ENCODE measurements around the gene OBSCN.

Gene OBSCN

DNA sequence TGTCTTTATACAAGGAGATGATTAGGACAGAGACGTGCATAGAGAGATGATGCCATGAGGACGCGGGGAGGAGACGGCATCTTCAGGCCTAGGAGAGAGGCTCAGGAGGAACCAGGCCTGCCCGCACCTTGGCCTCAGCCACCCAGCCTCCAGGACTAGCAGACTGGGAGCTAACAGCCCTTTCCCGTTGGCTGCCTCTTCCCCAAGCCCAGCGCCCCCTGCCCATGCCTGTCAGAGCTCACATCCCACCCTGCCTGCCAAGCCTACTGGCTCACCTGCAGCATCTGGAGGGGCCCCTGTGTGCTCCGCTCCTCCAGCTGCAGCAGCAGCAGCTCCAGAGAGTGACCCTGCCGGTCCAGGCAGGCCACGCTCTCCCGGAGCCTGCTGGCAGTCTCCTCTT is 202.8 kb downstream of the OBSCN start:
- TF ChIP-seq, protein P1, sequence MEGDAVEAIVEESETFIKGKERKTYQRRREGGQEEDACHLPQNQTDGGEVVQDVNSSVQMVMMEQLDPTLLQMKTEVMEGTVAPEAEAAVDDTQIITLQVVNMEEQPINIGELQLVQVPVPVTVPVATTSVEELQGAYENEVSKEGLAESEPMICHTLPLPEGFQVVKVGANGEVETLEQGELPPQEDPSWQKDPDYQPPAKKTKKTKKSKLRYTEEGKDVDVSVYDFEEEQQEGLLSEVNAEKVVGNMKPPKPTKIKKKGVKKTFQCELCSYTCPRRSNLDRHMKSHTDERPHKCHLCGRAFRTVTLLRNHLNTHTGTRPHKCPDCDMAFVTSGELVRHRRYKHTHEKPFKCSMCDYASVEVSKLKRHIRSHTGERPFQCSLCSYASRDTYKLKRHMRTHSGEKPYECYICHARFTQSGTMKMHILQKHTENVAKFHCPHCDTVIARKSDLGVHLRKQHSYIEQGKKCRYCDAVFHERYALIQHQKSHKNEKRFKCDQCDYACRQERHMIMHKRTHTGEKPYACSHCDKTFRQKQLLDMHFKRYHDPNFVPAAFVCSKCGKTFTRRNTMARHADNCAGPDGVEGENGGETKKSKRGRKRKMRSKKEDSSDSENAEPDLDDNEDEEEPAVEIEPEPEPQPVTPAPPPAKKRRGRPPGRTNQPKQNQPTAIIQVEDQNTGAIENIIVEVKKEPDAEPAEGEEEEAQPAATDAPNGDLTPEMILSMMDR (IDR thresholded peaks at IDR 0.05) = no peak

DNA sequence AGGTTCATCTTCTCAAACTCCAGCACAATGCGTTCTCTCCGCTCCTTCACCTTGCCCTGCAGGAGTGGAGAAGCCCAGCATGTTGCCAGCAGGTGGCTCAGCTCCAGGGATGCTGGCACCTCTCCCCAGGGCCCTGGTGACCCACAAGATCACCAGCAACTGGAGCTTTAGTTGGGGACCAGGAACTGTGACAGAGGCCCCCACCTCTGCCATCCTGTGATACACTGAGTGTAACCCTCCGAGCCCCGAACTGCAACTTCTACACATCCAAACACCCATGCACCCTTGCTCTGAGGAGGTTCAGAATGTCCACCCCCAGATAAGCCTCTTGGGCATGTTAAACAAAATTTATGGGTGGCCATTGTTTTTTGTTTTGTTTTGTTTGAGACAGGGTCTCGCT is 203.3 kb downstream of the OBSCN start:
- TF ChIP-seq, protein P1 (IDR thresholded peaks at IDR 0.05) = no peak

DNA sequence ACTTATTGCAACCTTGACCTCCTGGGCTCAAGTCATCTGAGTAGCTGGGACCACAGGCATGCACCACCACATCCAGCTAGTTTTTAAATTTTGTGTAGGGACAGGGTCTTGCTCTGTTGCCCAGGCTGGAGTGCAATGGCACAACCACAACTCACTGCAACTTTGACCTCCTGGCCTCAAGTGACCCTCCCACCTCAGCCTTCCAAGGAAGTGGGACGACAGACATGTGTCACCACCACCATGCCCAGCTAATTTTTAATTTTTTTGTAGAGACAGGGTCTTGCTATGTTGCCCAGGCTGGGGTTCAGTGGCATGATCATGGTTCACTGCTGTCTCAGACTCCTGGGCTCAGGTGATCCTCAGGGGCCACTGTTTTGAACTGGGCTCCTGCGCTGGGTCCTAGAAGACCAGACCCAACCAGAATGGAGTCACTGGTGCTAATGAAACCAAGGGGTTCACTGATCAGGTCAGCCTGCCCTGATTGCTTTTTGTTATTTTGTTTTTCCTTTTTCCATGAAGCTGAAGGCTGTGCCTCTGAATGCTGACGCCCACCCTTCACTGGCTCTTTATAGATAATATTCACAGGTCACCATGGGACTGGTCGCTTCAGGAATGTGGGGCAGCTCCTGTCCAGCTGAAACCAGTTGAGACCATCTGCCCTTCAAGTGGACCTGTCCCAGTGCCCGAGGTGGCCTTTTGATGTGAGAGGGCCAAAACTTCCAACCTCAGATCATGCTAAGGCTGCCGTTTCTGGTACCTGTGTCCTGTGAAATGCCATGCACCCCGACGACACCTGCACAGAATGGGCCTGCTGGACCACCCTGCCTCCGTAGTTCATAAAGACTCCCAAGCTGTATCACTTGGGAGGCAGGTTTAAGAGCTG is 203.9 kb downstream of the OBSCN start:
- TF ChIP-seq, protein P1 (IDR thresholded peaks at IDR 0.05) = no peak

DNA sequence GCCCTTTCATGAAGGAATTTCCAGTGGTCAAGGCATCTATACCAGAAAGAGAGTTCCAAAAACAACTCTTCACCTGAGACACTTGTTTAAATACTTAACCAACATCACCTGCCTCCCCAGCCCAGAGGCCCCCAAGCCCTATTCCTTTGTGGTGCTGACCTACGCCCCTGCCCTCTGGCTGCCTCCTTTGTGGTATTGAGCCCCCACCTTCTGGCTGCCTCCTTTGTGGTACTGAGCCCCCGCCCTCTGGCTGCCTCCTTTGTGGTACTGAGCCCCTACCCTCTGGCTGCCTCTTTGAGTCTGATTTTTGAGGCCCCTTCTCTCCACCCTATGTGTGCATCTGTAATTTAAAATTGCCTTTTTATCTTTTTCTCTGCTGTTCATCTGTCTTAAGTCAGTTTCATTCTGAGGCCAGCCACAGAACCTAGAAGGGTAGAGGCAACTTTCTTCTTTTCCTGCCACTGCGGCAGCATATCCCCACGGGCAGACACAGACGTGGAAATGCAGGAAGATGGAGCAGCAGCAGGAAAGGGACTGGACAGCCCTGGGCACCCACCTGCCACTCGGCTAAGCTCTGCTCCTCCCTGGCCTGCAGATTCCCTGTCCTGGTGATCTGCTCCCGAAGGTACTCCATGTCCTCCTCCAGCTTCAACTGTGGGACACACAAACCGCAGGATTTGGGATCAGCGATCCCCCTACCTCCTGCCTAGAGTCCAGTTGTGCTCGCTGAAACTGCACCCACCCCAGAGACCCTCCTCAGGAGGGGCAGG is 205.6 kb downstream of the OBSCN start:
- TF ChIP-seq, protein P1 (IDR thresholded peaks at IDR 0.05) = no peak

DNA sequence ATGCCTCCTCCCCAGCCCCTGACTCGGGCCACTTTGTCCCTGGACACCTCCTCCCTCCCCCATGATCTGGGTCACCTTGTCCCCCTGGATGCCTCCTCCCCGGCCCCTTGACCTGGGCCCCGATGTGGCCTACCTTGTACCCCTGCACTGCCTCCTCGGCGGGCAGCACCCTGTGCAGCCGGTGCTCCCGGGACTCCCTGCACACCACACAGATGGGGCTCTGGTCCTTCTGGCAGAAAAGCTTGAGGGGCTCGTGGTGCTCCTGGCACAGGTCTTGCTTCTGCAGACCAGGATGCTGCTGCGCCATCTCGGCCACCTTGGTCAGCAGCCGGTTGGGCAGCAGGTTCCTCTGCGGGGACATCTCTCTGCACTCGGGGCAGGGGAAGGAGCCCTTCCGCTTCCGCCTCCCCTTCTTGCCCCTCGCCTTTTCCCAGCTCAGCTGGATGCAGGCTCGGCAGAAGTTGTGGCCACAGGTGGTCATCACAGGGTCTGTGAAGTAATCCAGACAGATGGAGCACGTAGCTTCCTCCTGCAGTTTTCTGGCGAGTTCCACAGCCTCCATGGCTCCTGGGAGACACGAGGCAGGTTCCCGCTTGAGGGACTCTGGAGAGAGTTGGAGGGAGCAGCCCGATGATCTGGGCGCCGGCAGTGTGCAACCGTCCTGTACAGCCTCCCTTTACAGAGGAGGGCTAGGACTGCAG is 206.8 kb downstream of the OBSCN start:
- TF ChIP-seq, protein P1 (IDR thresholded peaks at IDR 0.05) = no peak

DNA sequence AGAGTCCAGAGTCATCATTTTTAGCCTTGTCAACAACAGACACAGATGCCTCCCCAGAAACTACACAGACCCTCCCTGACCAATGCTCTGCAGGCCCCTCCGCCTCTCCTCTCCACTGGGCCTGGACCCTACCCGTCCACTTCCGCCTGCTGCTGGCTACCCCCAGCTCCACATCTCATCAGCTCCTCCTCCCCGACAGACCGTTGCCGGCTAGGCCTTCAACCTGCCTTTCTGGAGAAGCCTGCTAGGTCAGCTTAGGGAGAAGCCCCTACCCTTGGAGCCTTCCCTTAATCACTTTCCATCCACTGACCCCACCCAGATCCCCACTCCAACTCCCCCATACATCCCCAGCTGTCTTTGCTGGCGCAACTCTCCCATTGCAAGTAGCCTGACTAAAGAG is 207.4 kb downstream of the OBSCN start:
- TF ChIP-seq, protein P1 (IDR thresholded peaks at IDR 0.05) = no peak

DNA sequence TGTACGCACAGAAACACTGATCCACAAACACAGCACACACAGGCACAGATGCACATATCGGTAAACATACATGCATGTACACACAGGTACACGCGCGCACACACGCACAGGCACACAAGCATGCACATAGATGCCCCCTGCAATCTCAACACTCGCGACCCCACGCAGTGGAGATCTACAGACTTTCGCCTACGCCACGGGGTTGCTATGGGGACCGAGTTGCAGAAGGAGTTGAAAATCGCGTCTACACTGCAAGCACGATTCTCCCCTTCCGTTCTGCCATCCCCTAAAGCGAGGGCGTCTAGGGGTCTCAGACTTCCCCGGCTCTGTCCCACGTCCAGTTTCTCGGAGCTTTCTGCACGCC is 208.0 kb downstream of the OBSCN start:
- TF ChIP-seq, protein P1 (IDR thresholded peaks at IDR 0.05) = no peak

Data from LNCAP (cell line).